HCT116 (cell line): ENCODE results near the gene RCE1. TPM values are rescaled to one million over a fixed set of nuclear protein-coding genes. Genes with fewer than 3 reads are reported as not detected.
A peak's percentile ranks its signal among the peaks of the same experiment; 100 is the strongest.

Experiments
- ATAC-seq: fragments of 200-7000 bp; cut with Tn5 transposase; 2 replicates; pipeline ENCODE4 v1.9.1; 2020; ENCODE audit warnings: mild to moderate bottlenecking, moderate library complexity
- BruUV-seq: library from RNA; stranded (reverse); fragments of 400-500 nt; replicated peaks from 2 replicates; lab custom pipeline; 2021; lab: Mats Ljungman, UMichigan
- CTCF ChIA-PET: fragments of 300-600 bp; sonication (Branson Sonifier 250); formaldehyde crosslinking; loops from one replicate; lab custom pipeline; 2021; ENCODE audit warnings: antibody characterized with exemption; lab: Charles Lee
- POLR2A ChIA-PET: fragments of 300-600, 350-600 bp; sonication (Branson Sonifier 250); formaldehyde crosslinking; loops from one replicate; lab custom pipeline; 2021; ENCODE audit warnings: antibody characterized with exemption; lab: Charles Lee
- RAD21 ChIA-PET, 2 experiments: fragments of 300-600 bp; sonication (Branson Sonifier 250); formaldehyde crosslinking; loops; one replicate each; lab custom pipeline; 2023; ENCODE audit warnings: low total read pairs in 2 of 2; ENCODE audit not compliant: uncharacterized antibody in 2 of 2, unreplicated experiment in 2 of 2, low non-redundant PET in 1 of 2; lab: Charles Lee
- DNase-seq: peaks from one replicate; pipeline ENCODE4 v3.0.0-alpha.2; 2010; ENCODE audit warnings: low read depth, low spot score
- H2AFZ ChIP-seq: fragments of 200-600 bp; shearing (Covaris generic), sonication (generic); 2 replicates; pipeline ENCODE4 v1.6.1; 2017; ENCODE audit warnings: low read depth, mixed run types, mixed read lengths, antibody characterized with exemption, low read length; ENCODE audit not compliant: poor library complexity, severe bottlenecking
- H3K27ac ChIP-seq: 2 replicates; pipeline ENCODE4 v1.5.1; 2012; ENCODE audit warnings: low read depth, low read length
- H3K27me3 ChIP-seq: fragments of 200-600 bp; sonication (generic); 2 replicates; pipeline ENCODE4 v1.6.1; 2016; ENCODE audit warnings: mixed run types, low read length, mixed read lengths; ENCODE audit not compliant: insufficient read depth
- H3K36me3 ChIP-seq, 2 experiments: fragments of 200-500 bp in 1 of 2; fragments of 200-600 bp in 1 of 2; sonication (Bioruptor generic) in 1 of 2; sonication (generic) in 1 of 2; 2 replicates each; pipeline versions ENCODE4 v1.5.1 to v1.6.1; 2014 to 2016; ENCODE audit warnings: low read length in 2 of 2, inconsistent platforms in 1 of 2, mixed read lengths in 1 of 2, mixed run types in 1 of 2; ENCODE audit not compliant: insufficient read depth in 2 of 2, control insufficient read depth in 1 of 2
- H3K4me1 ChIP-seq, 2 experiments: fragments of 200-600 bp in 1 of 2; sonication (generic) in 1 of 2; 2 replicates each; pipeline versions ENCODE4 v1.5.1 to v1.6.1; 2012 to 2017; ENCODE audit warnings: low read length in 2 of 2, inconsistent platforms in 1 of 2, mild to moderate bottlenecking in 1 of 2, mixed read lengths in 1 of 2, mixed run types in 1 of 2, moderate library complexity in 1 of 2; ENCODE audit not compliant: insufficient read depth in 2 of 2, control insufficient read depth in 1 of 2
- H3K4me2 ChIP-seq: fragments of 200-600 bp; sonication (generic); 2 replicates; pipeline ENCODE4 v1.6.1; 2017; ENCODE audit warnings: mixed run types, low read length, mixed read lengths
- H3K4me3 ChIP-seq, 2 experiments: fragments of 200-600 bp in 1 of 2; sonication (generic) in 1 of 2; replicated peaks in 1 of 2; 2 replicates each; pipeline ENCODE4 v1.5.1; 2011 to 2016; ENCODE audit warnings: low read length in 2 of 2, control low read depth in 1 of 2, low read depth in 1 of 2, mild to moderate bottlenecking in 1 of 2, mixed read lengths in 1 of 2, mixed run types in 1 of 2
- H3K79me2 ChIP-seq: fragments of 200-600 bp; sonication (generic); 2 replicates; pipeline ENCODE4 v1.6.1; 2017; ENCODE audit warnings: mild to moderate bottlenecking, mixed run types, low read length, moderate library complexity, mixed read lengths; ENCODE audit not compliant: insufficient read depth
- H3K9ac ChIP-seq: fragments of 200-600 bp; sonication (generic); 2 replicates; pipeline ENCODE4 v1.6.1; 2016; ENCODE audit warnings: low read length, mixed read lengths
- H3K9me2 ChIP-seq: fragments of 200-600 bp; sonication (generic), shearing (Covaris generic); 2 replicates; pipeline ENCODE4 v1.6.1; 2017; ENCODE audit warnings: mixed run types, mild to moderate bottlenecking, moderate library complexity; ENCODE audit not compliant: insufficient read depth
- H3K9me3 ChIP-seq, 2 experiments: fragments of 200-500 bp in 1 of 2; fragments of 200-600 bp in 1 of 2; sonication (Bioruptor generic) in 1 of 2; sonication (generic) in 1 of 2; 2 replicates each; pipeline ENCODE4 v1.6.1; 2014 to 2017; ENCODE audit warnings: low read length in 2 of 2, mixed read lengths in 2 of 2, inconsistent platforms in 1 of 2, low read depth in 1 of 2, mild to moderate bottlenecking in 1 of 2, mixed run types in 1 of 2, moderate library complexity in 1 of 2; ENCODE audit not compliant: control insufficient read depth in 1 of 2, insufficient read depth in 1 of 2
- H4K20me1 ChIP-seq: fragments of 200-600 bp; sonication (generic), shearing (Covaris generic); 2 replicates; pipeline ENCODE4 v1.6.1; 2017; ENCODE audit warnings: mixed run types, mild to moderate bottlenecking, moderate library complexity; ENCODE audit not compliant: insufficient read depth
- ATF3 ChIP-seq: IDR thresholded peaks from 2 replicates; pipeline ENCODE4 v1.6.1; 2012
- CBX3 ChIP-seq: IDR thresholded peaks from 2 replicates; pipeline ENCODE4 v1.6.1; 2012; ENCODE audit warnings: low read depth
- CTCF ChIP-seq, 3 experiments: fragments of 200-600 bp in 1 of 3; sonication (generic) in 1 of 3; IDR thresholded peaks in 2 of 3; conservative IDR thresholded peaks in 1 of 3; 2 replicates each; pipeline ENCODE4 v1.5.1; 2012 to 2017; ENCODE audit warnings: low read depth in 2 of 3, low read length in 2 of 3, antibody characterized with exemption in 1 of 3, borderline replicate concordance in 1 of 3, control low read depth in 1 of 3, mild to moderate bottlenecking in 1 of 3, mixed read lengths in 1 of 3, mixed run types in 1 of 3, moderate library complexity in 1 of 3; ENCODE audit not compliant: insufficient read depth in 1 of 3
- ELF1 ChIP-seq: IDR thresholded peaks from 2 replicates; pipeline ENCODE4 v1.6.1; 2012; ENCODE audit warnings: low read depth, borderline replicate concordance
- FOSL1 ChIP-seq: IDR thresholded peaks from 2 replicates; pipeline ENCODE4 v1.6.1; 2012; ENCODE audit warnings: low read depth
- JUND ChIP-seq: IDR thresholded peaks from 2 replicates; pipeline ENCODE4 v1.6.1; 2012
- POLR2A ChIP-seq: IDR thresholded peaks from 2 replicates; pipeline ENCODE4 v1.7.0; 2011; ENCODE audit warnings: borderline replicate concordance; ENCODE audit not compliant: insufficient read depth, insufficient read length; ENCODE audit errors: extremely low read depth
- RAD21 ChIP-seq: IDR thresholded peaks from 2 replicates; pipeline ENCODE4 v1.6.1; 2012; ENCODE audit warnings: low read depth, mild to moderate bottlenecking
- intact Hi-C: fragments of 100-400 bp; cut with micrococcal nuclease; formaldehyde crosslinking; loops from 2 replicates; pipeline ENCODE4 v1.10.0; 2022
- total RNA-seq: library from RNA; stranded (reverse); gene quantifications from one replicate; pipeline ENCODE4 v1.2.1, GENCODE V29; 2021; ENCODE audit not compliant: unreplicated experiment

Gene RCE1
- total RNA-seq, 1 experiment from 2014 or later, result 35.3 TPM

GRCh38 chr11:66881451-66881835, 38.2 kb downstream of the RCE1 start:
- no peak for ATAC-seq
- BruUV-seq, result no TSS peak
- CTCF ChIA-PET, result interaction anchor here (0.9 to 3.5 kb wide), 3 partner anchors 11 to 69 kb away, joined by 3 to 17 read pairs (median 3); no protein-coding TSS in a partner anchor
- peak overlapping the region; percentile 84 for H3K4me2 ChIP-seq
- TF ChIP-seq FOSL1, result no peak
- TF ChIP-seq CBX3, result no peak
- no peak for TF ChIP-seq ATF3
- 0 out of 6 replicates have a peak, but pooled peaks of 2 of the 3 experiments have one; percentile 5 to 12 for TF ChIP-seq CTCF (IDR thresholded peaks at IDR 0.05 in 2 of 3, conservative IDR thresholded peaks at IDR 0.05 in 1 of 3; ENCODE audit: borderline replicate concordance in 1 of 3, insufficient read depth in 1 of 3, low read depth in 2 of 3, low read length in 2 of 3)
- no peak for TF ChIP-seq RAD21
- TF ChIP-seq ELF1, result no peak
- no peak for TF ChIP-seq JUND
- no peak for TF ChIP-seq POLR2A
- no peaks in the 10 kb centered on the region for H3K27me3 ChIP-seq
- no peak overlapping the region for H2AFZ ChIP-seq
- intact Hi-C loops, result loop anchor here (5.0 to 10.0 kb wide), 2 partner anchors 73 to 141 kb away; partner anchors contain the start of genes PC and SYT12
- no peak overlapping the region for H3K9ac ChIP-seq
- H3K4me3 ChIP-seq, result no peak overlapping the region
- no peaks in the 10 kb centered on the region for H3K36me3 ChIP-seq
- H3K79me2 ChIP-seq, result no peaks in the 10 kb centered on the region
- POLR2A ChIA-PET, result interaction anchor here (1.2 kb wide), 1 partner anchor 26 kb away, joined by 4 read pairs; no protein-coding TSS in a partner anchor
- no peaks in the 10 kb centered on the region for H4K20me1 ChIP-seq
- peaks cover 65% of the 10 kb centered on the region in 2 experiments for H3K4me1 ChIP-seq
- RAD21 ChIA-PET, result no interaction called here
- no peaks in the 10 kb centered on the region for H3K9me3 ChIP-seq
- H3K27ac ChIP-seq, result no peak overlapping the region; the same call in 1 of the 2 replicates
- H3K9me2 ChIP-seq, result no peaks in the 10 kb centered on the region
- no peak for DNase-seq
